Measurements from ENCODE around the gene C16orf82.

C16orf82 gene

DNA sequence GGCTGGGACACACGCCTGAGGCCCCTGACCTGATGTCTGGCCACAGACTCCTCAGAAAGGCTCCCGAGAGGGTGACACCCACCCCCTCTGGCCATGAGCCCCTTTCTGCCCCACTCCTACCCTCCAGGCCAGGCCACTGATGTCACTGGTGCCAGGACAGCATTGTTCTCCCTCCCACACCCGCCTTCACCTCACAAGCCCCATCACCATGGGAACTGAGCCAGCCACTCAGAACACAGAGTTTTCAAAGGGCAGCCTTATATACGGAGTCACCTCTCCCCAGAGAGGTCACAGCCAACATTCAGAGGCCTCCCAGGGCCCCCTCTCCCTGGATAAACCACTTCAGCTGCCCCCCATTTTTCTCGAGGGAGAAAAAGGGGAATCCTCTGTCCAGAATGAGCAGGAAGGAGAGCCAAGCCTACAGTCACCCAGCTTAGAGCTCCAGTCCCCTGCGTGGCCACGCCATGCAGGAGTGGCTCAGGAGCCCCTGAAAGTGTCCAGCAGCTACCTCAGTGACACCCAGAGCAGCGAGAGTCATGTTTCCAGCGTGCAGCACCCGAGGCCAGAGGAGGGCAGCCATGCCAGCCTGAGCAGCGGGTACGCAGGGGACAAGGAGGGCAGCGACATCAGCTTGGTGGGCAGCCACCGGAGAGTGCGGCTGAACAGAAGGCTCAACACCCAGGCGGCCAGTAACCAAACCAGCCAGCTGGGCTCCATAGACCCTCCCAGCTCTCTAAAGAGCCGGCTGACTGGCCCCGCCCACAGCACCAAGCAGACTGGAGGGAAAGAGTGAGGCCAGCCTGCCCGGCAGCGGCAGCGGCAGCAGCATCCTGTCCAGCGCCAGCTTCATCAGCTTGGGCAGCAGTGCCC lies at the start of gene C16orf82:
C16orf82 (plus strand) TSS at position 260 of the 870 bp plus-strand sequence.
- no peak within 1 kb of the TSS for H3K4me3 ChIP-seq (ENCODE audit: low read depth, low read length)
- DNase-seq (ENCODE audit: low read depth): no peak
- TF ChIP-seq, protein P1, sequence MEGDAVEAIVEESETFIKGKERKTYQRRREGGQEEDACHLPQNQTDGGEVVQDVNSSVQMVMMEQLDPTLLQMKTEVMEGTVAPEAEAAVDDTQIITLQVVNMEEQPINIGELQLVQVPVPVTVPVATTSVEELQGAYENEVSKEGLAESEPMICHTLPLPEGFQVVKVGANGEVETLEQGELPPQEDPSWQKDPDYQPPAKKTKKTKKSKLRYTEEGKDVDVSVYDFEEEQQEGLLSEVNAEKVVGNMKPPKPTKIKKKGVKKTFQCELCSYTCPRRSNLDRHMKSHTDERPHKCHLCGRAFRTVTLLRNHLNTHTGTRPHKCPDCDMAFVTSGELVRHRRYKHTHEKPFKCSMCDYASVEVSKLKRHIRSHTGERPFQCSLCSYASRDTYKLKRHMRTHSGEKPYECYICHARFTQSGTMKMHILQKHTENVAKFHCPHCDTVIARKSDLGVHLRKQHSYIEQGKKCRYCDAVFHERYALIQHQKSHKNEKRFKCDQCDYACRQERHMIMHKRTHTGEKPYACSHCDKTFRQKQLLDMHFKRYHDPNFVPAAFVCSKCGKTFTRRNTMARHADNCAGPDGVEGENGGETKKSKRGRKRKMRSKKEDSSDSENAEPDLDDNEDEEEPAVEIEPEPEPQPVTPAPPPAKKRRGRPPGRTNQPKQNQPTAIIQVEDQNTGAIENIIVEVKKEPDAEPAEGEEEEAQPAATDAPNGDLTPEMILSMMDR (IDR thresholded peaks at IDR 0.05; ENCODE audit: low read depth, low read length, missing control alignments): no peak

DNA sequence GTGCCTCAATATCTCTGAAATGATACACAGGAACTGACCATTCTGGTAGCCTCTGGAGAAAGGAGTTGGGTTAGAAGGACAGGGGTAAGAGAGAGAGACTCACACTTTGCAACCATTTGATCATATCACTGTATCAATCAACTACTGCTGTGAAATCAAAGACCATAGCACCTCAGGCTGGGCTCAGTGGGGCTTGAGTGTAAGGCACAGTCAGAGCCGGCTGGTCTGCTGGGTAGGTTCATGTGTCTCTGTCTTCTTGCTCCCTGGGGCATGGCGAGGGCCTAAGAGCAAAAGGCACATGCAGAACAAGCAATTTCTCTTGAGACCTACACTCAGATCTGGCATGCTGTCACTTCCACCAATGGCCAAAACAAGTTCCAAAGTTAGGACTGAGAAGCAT lies 46.7 kb upstream of the C16orf82 start:
- DNase-seq (ENCODE audit: low read depth): no peak
- TF ChIP-seq, protein P1 (IDR thresholded peaks at IDR 0.05; ENCODE audit: low read depth, low read length, missing control alignments): no peak
- no peak overlapping the region for H3K4me3 ChIP-seq (ENCODE audit: low read depth, low read length)

DNA sequence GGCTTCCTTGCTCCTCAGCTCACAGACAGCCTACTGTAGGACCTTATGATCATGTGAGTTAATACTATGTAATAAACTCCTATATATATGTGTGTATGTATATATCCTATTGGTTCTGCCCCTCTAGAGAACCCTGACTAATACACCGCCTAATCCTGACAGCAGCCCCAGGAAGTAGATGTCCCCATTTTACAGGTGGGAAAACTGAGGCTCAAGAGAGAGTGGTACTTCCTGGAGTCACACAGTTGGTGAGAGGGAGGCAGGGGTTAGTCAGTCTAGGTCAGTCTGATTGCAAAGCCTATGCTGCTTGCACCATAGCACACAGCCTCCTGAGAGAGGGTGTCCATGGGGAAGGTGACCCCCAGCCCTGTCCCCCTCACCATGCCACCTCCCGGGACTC lies 42.7 kb upstream of the C16orf82 start:
- DNase-seq (ENCODE audit: low read depth): no peak
- TF ChIP-seq, protein P1 (IDR thresholded peaks at IDR 0.05; ENCODE audit: low read depth, low read length, missing control alignments): no peak
- H3K4me3 ChIP-seq (ENCODE audit: low read depth, low read length): no peak overlapping the region

DNA sequence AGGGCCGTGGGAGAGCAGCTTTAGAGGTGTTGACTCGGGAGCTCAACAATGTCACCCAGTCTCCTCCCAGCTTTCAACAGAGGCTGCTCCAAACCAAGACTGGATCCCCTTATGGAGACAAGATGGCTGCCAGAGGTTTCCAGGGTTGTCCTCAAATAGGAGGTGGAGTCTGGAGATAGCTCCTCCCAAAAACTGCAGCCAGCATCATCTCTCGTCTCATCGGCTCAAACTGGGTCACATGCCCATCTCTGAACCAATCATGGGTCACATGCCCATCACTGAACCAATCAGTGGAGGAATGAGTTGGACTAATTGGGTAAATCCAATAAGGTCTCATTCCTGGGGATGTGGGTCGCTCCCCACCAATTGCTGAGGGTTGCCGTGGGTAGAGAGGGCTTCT lies 41.1 kb upstream of the C16orf82 start:
- TF ChIP-seq, protein P1 (IDR thresholded peaks at IDR 0.05; ENCODE audit: low read depth, low read length, missing control alignments): no peak
- no peak for DNase-seq (ENCODE audit: low read depth)
- H3K4me3 ChIP-seq (ENCODE audit: low read depth, low read length): no peak overlapping the region

DNA sequence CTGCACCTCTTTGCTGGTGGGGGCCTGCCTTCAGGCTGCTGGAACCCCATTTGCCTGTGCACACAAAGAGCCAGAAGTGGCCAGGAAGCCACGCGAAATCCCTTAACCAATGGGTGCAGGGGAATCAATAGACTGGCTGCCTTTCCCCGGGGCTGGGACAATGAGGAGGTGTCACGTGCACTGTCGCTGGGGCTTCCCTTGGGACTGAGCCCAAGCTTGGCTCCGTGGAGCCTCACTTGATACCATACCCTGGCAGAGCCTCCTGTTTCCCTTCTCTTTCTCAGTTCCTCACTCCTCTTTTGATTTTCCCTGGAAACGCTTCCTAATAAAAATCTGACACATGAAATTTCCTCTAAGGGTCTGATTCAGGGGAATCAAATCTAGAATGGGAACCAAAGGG lies 38.8 kb upstream of the C16orf82 start:
- no peak for DNase-seq (ENCODE audit: low read depth)
- H3K4me3 ChIP-seq (ENCODE audit: low read depth, low read length): no peak overlapping the region
- TF ChIP-seq, protein P1 (IDR thresholded peaks at IDR 0.05; ENCODE audit: low read depth, low read length, missing control alignments): no peak

DNA sequence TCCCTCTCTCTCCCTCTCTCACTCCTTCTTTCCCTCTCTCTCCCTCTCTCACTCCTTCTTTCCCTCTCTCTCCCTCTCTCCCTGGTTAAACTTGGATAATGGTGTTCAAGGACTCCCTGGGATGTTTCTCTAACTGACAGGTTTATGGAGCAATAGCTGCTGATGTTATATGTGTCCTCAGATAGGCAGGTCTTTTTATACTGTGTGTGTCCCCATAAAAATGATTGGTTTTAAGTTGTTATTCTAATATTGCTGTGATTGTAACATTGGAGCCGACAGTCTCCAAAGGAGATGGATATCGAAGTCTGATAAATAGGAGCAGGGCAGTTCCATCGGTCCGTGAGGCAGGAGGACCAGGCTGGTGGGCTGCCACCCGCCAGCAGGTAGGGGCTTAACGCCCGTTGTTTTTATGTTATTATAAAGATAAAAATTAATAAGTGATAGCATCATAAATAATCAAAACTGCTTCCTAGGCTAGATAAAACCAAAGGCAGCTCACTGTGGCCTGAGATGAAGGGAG lies 38.1 kb upstream of the C16orf82 start:
- H3K4me3 ChIP-seq (ENCODE audit: low read depth, low read length): no peak overlapping the region
- DNase-seq (ENCODE audit: low read depth): no peak
- TF ChIP-seq, protein P1 (IDR thresholded peaks at IDR 0.05; ENCODE audit: low read depth, low read length, missing control alignments): no peak

Data from GM12864 (cell line).